HL-60 (cell line): ENCODE results near the gene GPER1.

Source experiments
- GABPA ChIP-seq: IDR thresholded peaks from 2 replicates; pipeline ENCODE4 v1.6.1; 2012; ENCODE audit warnings: low read depth
- POLR2AphosphoS5 ChIP-seq: IDR thresholded peaks from 2 replicates; pipeline ENCODE4 v1.6.1; 2012; ENCODE audit warnings: low read depth
- TF ChIP-seq, protein P1 (sequence below): IDR thresholded peaks from one replicate; pipeline ENCODE4 v1.5.1; 2011; ENCODE audit warnings: low read length, control low read depth, inconsistent platforms; ENCODE audit not compliant: insufficient read depth
- TF ChIP-seq, protein P2 (sequence below): IDR thresholded peaks from 2 replicates; pipeline ENCODE4 v1.6.1; 2012; ENCODE audit warnings: low read depth; ENCODE audit not compliant: insufficient replicate concordance

DNA sequence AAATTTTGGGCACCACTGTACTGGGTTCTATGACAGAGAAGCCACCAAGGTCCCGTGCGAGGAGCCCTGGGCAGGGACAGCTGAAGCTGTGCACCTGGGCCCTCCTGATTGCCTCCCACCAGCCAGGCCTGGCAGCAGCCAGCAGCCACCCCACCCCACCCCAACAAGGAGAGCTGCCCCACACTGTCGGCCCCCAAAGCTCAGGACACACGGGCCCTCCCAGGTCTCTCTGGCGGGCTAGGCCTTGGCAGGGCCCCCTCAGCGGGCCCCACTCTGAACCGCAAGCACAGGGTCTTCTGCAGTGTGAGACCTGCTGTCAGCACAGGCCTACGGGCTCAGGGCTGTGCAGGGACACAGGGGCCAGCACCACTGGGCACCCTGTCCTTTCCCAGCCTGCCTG, 38.1 kb upstream of the GPER1 start:
- TF ChIP-seq, protein P1, sequence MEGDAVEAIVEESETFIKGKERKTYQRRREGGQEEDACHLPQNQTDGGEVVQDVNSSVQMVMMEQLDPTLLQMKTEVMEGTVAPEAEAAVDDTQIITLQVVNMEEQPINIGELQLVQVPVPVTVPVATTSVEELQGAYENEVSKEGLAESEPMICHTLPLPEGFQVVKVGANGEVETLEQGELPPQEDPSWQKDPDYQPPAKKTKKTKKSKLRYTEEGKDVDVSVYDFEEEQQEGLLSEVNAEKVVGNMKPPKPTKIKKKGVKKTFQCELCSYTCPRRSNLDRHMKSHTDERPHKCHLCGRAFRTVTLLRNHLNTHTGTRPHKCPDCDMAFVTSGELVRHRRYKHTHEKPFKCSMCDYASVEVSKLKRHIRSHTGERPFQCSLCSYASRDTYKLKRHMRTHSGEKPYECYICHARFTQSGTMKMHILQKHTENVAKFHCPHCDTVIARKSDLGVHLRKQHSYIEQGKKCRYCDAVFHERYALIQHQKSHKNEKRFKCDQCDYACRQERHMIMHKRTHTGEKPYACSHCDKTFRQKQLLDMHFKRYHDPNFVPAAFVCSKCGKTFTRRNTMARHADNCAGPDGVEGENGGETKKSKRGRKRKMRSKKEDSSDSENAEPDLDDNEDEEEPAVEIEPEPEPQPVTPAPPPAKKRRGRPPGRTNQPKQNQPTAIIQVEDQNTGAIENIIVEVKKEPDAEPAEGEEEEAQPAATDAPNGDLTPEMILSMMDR = no peak
- TF ChIP-seq POLR2AphosphoS5 = no peak
- TF ChIP-seq, protein P2, sequence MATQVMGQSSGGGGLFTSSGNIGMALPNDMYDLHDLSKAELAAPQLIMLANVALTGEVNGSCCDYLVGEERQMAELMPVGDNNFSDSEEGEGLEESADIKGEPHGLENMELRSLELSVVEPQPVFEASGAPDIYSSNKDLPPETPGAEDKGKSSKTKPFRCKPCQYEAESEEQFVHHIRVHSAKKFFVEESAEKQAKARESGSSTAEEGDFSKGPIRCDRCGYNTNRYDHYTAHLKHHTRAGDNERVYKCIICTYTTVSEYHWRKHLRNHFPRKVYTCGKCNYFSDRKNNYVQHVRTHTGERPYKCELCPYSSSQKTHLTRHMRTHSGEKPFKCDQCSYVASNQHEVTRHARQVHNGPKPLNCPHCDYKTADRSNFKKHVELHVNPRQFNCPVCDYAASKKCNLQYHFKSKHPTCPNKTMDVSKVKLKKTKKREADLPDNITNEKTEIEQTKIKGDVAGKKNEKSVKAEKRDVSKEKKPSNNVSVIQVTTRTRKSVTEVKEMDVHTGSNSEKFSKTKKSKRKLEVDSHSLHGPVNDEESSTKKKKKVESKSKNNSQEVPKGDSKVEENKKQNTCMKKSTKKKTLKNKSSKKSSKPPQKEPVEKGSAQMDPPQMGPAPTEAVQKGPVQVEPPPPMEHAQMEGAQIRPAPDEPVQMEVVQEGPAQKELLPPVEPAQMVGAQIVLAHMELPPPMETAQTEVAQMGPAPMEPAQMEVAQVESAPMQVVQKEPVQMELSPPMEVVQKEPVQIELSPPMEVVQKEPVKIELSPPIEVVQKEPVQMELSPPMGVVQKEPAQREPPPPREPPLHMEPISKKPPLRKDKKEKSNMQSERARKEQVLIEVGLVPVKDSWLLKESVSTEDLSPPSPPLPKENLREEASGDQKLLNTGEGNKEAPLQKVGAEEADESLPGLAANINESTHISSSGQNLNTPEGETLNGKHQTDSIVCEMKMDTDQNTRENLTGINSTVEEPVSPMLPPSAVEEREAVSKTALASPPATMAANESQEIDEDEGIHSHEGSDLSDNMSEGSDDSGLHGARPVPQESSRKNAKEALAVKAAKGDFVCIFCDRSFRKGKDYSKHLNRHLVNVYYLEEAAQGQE = no peak
- no peak for TF ChIP-seq GABPA
